RCC 7860 (cell line): ENCODE data around the gene SLCO4A1.
A peak's percentile ranks its signal among the peaks of the same experiment; 100 is the strongest.

Experiments
- DNase-seq: peaks from one replicate; pipeline ENCODE4 v3.0.0-alpha.2; 2015; ENCODE audit warnings: low spot score
- FAIRE-seq: peaks from 2 replicates; lab custom pipeline; 2012; peaks lifted over from hg19 to GRCh38; lab: Jason Lieb, UNC

The SLCO4A1 gene

DNA sequence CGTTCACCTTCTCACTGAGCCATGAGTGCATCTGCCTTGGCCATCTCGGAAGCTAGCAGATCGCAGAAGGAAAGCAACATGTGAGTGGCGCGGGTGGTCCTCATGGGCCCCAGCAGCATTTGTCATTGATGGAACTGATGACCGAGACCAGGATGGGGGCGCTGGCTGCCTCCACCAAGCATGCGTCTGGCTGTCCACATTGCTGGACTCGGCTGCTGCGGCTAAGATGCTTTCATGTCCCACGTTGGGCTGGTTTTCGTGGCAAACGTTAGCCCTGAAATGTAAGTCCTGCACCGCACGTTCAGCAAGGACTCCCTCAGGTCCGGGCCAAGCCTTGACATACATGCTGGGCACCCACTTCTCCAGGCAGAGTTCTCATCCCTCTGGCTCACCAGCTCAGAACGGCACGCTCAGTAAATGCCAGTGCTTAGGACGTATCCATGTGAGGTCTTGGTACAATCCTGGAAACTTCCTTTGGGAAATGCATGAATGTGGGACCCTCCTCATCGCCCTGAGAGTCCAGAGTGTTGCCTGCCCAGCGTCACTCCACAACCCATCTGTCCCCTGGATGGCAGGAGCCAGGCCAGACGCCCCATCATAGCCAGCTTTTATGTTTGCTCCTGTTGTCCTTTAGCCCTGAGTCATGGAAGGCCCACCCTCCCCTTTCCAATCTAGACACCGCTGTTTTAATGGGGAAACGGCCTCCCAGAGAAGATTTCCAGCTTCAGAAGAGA is 8.4 kb downstream of the SLCO4A1 start:
- FAIRE-seq (no peak), DNase-seq (no peak)

DNA sequence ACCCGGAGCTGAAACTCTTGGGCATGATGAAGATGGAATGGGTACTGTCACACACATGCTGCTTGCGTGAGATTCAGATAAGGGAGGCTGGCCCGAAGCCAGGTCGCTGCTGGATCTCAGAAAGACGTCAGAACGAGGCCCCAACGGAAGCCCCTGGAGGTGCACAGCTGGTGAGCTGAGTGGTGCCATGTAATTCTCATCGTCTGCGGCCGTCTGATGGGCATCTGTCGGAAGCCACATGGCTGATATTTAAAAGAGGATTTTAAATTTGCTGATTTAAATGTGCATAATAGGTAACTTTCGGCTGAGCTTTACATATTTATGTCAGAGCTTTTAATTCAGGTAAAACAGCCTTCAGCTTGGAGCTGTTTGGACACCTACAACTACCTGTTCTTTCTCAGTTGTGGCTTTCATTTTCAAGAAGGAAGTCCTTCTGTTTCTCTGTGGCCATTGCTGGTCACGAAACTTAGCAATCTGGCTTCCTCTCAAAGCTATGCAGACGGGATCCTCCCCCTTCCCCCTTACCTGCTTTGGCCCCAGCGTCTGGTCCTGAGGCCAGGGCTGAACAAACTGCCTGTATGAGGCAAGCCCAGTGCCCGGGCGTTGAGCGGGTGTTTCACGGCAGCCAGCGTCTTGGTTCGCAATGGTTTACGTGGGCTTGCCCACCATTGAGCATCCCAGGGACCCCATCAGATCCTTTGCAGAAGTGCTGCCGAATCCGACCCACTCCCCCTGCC is 9.2 kb downstream of the SLCO4A1 start:
- FAIRE-seq: no peak
- no peak for DNase-seq

DNA sequence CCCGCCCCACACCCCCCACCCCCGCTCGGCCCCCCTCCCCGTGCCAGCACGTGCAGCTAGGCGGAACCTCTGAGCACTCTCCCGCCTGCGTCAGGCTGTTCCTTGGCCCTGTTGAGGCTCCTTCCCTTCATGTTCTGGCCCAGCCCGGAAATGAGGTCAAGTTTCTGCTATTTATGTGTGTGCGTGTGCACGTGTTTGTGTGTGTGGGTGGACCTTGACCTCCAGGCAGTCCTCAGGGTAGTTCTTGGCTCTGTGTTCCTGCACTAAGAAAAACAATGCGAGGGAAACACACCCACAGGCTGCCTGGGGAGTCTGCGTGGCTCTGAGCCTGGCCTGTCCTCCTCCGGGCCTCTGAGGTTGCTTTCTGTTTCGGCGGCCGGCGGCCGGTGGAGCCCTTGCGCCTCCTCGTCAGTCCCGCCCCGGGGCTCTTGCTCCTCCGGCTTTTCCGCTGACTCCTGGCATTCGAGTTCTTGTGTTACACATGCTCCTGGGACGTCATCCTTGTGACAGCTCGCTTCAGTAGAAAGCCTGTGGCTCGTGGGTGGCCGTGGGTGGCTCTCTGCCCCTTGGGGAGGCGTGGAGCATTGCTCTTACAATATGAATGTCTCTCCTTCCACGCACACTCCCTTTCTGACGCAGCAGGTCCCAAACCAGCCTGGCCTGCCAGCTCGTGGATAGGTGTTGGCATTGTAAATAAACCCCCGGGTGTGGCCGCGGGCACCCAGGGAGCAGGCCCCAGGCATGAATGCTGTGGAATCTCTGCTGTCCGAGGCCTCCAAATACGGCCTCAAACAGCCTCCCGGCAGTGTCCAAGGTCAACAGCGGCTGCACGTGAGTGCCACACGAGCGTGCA is 10.0 kb downstream of the SLCO4A1 start:
- FAIRE-seq (no peak), DNase-seq (peak; percentile 46)

DNA sequence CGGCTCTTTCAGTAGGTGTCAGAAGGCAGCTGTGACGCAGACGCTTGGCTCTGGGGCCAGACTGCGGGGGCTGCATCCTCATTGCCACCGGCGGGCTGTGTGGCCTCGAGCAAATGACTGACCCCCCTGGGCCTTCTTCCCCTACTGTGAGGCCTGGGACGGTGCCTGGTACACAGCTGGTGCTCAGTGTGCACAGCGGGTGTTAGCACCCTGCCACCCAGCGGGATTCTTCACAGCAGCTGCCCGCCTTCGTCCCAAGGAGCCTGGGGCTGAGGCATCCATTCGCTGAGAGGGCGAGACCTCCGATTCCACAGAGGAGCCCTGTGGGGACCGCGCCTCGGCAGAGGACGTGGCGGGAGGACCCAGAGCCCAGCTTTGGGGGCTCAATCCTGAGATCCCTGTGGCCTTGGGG is 10.6 kb downstream of the SLCO4A1 start:
- FAIRE-seq (no peak), DNase-seq (no peak)

DNA sequence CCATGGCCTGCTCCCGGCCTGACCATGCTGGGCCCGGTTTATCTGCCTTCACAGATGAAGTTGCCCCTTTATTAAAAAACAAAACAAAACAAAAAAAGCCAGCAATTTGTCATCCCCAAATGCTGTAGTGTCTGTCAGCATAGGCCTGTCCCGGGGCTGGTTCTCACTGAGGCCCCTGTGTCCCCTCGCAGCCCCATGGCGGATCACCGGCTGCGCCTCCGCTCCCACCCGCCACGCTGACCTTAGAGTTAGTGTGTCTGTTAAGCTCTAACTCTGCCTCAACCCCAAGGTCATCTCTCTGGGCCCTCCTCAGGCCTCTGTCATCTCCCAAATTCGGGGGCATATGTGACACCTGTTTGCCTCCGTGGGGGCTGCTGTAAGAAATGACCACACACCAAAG is 11.1 kb downstream of the SLCO4A1 start:
- FAIRE-seq: no peak

DNA sequence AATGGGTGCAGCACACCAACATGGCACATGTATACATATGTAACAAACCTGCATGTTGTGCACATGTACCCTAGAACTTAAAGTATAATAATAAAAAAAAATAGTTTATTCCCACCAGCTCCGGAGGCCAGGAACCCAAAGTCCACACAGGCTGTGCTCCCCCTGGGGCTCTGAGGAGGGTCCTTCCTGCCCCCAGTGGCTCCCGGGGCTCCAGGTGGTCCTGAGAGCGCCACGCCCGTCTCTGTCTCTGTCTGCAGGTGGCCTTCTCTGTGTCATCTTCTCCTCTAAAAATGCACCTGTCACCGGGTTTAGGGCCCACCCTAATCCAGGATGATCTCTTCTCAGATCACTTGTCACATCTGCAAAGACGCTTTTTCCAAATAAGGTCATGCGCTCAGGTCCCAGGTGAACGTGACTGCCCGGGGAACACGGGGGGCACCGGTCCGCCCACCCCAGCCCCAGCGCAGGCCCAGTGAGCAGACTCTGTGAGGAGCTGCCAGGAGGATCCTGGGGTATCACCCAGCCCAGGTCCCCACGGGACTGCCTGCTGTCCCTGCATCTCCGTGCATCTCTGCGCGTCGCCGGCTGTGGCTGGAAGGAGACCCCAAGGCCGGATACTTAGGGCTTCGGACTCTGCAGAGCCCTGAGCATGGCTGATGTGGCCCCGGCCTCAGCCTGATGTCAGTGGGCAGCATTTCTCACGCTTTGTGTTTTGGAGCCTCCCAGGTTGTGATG is 11.8 kb downstream of the SLCO4A1 start:
- DNase-seq: no peak
- FAIRE-seq: no peak

More for the DNA sequence above, 11.1 kb downstream of the SLCO4A1 start:
- no peak for DNase-seq

DNA sequence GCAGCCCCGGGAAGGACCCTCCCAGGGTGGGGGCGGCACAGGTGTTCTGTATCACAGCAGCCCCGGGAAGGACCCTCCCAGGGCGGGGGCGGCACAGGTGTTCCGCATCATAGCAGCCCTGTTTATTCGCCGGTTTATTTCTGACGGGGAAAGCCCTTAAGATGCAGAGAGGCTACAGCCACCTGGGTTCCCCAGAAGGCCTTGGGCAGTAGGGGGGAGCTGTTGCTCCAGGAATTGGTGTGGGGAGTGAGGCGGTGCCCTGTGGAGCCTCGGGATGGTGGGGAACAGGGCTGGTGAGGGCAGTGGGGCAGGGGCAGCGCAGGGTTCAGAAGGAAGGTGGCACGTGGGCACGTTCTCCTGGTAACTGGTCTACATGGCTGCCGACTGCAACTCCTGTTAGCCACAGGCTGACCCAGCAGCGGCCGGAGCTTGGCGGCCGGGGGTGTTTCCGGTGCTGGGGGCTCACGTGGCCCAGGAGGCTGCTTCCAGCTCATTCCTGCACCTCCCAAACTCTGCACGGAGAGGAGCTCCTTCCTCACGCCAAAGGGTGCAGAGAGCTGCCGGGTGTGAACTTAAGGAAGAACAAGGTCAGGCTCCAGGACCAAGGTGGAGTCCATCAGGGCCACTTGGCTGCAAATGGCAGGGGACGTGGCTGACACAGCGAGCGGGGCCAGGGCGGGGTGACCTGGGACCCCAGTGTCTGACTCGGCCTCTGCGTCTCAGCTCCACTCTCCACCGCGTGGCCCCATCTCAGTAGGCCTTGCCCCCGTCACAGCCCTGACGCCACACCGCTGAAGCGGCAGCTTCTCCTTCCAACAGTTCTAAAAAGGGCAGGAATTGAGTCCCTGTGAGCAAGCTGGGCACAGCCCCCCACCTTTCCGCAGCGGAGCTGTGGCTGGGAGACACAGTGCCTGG is 13.2 kb downstream of the SLCO4A1 start:
- DNase-seq (no peak), FAIRE-seq (no peak)

GRCh38 chr20:62656197-62656918 is 14.1 kb downstream of the SLCO4A1 start:
- DNase-seq: no peak
- no peak for FAIRE-seq

DNA sequence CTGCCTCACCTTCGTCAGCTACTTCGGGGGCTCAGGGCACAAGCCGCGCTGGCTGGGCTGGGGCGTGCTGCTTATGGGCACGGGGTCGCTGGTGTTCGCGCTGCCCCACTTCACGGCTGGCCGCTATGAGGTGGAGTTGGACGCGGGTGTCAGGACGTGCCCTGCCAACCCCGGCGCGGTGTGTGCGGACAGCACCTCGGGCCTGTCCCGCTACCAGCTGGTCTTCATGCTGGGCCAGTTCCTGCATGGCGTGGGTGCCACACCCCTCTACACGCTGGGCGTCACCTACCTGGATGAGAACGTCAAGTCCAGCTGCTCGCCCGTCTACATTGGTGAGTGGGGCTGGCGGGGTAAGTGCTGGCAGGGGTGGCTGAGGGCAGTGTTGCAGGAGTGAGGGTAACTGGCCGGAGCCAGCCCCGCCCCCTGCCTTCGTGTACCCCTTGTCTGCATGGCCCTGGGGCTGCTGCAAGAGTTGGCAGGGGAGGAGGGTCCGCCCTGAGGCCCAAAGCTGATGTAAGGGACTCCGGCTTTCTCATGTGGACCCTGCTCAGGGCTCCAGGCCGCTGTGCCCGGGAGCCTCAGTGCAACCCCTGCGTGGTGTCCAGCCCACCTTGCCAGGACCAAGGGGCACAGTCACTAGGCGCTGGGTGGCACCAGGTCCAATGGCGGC is 14.8 kb downstream of the SLCO4A1 start:
- FAIRE-seq: no peak

DNA sequence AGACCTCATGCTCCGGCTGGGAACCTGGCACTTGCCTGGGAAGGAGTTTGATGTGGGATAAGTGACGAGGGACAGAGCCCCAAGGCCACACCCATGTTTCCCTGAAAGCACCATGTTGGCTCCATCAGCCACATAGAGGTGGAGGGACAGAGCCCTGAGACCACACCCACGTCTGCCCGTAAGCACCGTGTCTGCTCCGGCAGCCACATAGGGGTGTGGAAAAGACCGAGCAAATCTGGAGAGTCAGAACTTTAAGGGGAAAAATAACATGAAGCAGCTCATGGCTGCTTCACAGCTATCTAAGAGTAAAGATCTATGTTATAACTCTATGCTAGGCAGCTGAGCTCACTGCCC is 15.3 kb downstream of the SLCO4A1 start:
- FAIRE-seq (no peak), DNase-seq (no peak)

More for the DNA sequence above, 14.8 kb downstream of the SLCO4A1 start:
- no peak for DNase-seq

GRCh38 chr20:62657956-62658355 is 15.7 kb downstream of the SLCO4A1 start:
- FAIRE-seq (no peak), DNase-seq (no peak)

DNA sequence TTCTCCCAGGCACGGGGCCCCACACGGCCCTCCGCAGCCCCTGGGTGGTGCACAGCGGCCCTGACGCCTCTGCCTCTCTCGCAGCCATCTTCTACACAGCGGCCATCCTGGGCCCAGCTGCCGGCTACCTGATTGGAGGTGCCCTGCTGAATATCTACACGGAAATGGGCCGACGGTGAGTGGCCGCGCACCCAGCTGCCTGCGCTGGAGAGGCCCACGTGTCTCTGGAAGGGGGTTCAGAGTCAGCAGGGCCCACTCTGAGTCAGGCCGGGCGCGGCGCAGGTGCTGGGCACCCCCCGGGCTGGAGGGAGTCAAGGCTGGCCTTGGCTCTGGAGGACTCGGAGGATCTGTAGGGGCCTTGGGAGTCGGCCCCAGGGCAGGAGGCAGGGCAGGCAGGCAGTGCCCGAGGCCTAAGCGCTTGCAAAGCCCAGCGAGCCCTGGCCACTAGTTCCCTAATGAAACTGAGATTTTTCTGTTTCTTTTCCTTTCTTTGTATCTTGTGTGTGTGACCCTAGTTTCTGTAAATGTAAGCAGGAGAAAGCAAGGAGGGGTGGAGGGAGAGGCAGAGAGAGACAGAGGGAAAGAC is 16.4 kb downstream of the SLCO4A1 start:
- FAIRE-seq: no peak

DNA sequence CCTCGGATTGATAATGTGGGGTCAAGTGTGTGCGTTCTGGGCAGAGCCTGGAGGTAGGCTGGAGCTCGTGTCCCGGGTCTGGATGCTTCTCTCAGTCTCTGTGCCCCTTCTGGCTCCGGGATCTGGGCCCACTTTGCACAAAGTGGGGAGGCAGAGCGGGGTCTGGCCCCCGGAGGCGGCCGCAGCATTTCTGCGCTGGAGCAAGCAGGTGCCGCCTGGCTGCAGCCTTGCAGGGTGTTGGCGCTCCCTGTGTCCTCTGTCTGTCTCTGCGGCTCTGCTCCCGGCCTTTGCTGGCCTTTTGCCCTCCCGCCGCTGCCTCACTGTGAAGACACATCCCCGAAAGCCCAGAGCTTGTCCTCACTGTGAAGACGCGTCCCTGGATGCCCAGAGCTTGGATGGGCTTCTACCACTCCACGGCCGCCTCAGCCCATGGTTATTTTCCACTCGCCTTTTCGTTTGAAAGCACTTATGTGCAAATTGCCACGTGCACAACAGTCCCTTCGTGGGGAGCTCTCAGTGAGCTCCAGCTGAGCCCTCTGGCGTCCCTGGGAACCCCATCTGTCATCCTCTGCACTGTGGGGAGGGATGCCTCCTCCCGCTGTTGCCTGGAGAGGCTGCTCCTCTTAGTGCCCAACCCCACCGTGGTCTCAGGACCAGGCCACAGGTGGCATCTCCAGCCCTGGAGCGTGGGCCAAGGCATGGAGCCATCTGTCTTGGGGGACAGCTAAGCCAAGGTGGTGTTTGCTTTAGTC is 17.4 kb downstream of the SLCO4A1 start:
- FAIRE-seq (no peak), DNase-seq (no peak)

More for the DNA sequence above, 16.4 kb downstream of the SLCO4A1 start:
- DNase-seq: no peak

GRCh38 chr20:62660240-62660615 is 17.9 kb downstream of the SLCO4A1 start:
- DNase-seq (no peak), FAIRE-seq (no peak)

DNA sequence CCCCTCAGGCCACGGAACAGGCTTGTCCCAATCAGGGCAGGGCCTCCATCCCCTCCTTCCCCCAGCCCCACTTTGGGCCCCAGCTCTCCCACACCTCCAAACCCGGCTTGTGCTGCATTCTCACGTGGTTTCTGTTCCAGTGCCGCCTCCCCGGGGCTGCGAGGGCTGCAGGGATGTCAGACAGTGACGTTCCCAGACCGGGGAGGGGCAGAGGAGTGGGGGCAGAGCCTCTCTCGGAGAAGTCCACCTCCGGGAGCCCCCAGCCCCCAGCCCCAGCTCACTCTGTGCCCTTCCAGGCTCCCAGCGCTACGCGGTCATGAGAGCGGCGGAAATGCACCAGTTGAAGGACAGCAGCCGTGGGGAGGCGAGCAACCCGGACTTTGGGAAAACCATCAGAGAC is 18.5 kb downstream of the SLCO4A1 start:
- FAIRE-seq: no peak
- no peak for DNase-seq

DNA sequence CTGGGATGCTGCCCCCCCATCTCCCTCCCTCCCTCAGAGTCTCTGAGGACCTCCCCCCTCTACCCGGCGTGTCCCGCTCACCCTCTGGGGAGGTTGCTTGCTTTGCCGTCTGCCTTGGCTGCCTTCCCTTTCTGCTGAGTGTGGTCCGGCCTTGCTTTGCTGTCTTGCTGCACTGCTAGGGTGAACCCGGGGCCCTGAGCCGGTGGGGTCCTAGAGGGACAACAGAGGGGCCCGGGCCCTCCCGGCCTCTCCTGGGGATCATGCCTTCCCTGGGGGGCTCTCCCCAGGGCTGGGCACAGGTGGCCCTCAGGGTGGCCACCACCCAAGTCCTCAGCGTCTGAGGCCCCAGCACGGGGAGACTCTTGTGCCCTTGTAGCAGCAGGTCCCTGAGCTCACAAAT is 19.3 kb downstream of the SLCO4A1 start:
- DNase-seq (no peak), FAIRE-seq (no peak)

DNA sequence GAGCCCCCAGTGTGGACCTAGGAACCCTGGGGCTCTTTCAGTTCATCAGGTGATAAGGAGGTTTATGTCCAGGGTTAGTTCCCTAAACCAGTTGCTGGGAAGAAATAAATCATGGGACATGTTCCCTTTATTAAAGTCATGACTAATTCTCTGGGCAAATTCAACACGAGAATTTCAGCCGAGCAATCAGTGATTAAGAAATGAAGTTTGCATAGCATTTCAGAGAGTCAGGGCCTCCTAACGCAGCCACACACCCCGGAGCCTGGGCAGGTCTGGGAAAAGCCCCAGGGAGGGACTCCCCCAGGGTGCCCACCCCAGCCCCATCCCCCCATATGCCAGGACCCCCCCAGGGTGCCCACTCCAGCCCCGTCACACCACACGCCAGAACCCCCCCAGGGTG is 20.1 kb downstream of the SLCO4A1 start:
- DNase-seq (no peak), FAIRE-seq (no peak)
